Measurements from ENCODE around the gene ADNP2. TPM values are rescaled to one million over a fixed set of nuclear protein-coding genes. Genes with fewer than 3 reads are reported as not detected.

ADNP2 gene
- total RNA-seq, 4 donors from 2014 or later, result 10.4 to 16.6 (median 12.9) TPM

DNA sequence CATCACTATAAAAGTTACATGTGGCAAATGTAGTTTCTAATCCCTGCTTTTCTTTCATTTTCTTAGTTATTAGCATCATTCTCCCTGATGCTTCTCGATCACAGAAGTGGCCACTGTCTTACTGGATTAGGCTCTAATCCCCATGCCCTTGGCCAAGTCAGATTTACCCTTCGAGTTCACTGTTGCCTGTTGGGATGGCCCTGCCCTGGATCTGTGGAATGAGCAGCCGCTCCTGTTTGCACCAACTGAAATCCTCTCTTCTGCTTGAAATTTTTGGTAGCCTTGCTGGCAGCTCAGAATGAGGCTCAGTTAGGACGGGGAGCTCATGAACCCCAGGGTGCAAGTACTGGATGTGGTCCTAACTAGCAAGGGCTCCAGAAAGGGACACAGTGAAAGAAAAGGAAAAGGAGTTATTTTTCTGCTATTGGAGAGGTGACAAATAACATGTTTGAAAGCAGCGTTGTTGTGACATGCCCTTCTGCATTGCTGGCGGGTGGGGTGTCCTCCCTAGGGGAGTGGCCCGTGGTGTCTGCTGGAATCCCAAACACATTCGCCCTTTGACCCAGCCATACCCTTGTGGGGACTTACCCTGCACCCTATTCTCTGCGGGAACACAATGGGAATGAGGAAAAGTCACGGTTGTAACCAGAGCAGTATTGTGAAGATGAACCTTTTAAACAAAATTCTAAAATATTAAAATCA, 40.3 kb upstream of the ADNP2 start:
- Histone ChIP-seq H3K9me3 (no peaks in the 10 kb centered on the region), H3K4me1 (peaks cover 0 to 16% (median 0%) of the 10 kb centered on the region in 3 donors), H3K27ac (peak overlapping the region in 1 of 4 donors; percentile 7), H3K36me3 (no peaks in the 10 kb centered on the region), H3K27me3 (no peaks in the 10 kb centered on the region), H3K4me3 (no peak overlapping the region)
- intact Hi-C loops (cut with DNase I), result no loop called here
- 35 to 48% methylated on average over 10 of the region's 10 CpGs for WGBS, 2 donors
- TF ChIP-seq CTCF (IDR thresholded peaks at IDR 0.05) (no peak), POLR2A (IDR thresholded peaks at IDR 0.05) (no peak)
- DNase-seq, result no peak

DNA sequence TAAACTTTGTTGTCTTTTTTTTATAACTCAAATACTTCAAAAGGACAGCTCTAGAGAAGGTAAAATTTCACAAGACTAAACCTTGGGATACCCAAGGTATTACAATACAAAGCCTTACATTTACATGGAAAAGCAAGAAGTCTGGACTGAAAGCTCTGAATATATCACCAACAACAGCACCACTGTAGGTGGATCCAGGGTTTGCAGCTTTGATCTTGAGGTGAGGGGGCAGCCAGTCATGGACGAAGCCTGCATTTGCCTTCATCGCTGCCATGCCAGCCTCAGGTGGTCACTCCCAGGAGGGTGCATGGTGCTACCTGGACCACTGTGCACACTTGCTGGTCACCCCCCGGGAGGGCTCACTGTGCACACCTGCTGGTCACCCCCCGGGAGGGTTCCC, 38.2 kb upstream of the ADNP2 start:
- TF ChIP-seq CTCF (IDR thresholded peaks at IDR 0.05) (no peak), POLR2A (IDR thresholded peaks at IDR 0.05) (no peak)
- no peaks in the 10 kb centered on the region for H3K27me3 ChIP-seq
- intact Hi-C loops (cut with DNase I), result no loop called here
- no peak overlapping the region for H3K27ac ChIP-seq
- WGBS, 2 donors, result 92 to 93% methylated on average over 2 of the region's 4 CpGs
- H3K36me3 ChIP-seq, result no peaks in the 10 kb centered on the region
- H3K4me3 ChIP-seq, result no peak overlapping the region
- no peak for DNase-seq
- no peaks in the 10 kb centered on the region for H3K9me3 ChIP-seq
- peaks cover 0 to 16% (median 0%) of the 10 kb centered on the region in 3 donors for H3K4me1 ChIP-seq

DNA sequence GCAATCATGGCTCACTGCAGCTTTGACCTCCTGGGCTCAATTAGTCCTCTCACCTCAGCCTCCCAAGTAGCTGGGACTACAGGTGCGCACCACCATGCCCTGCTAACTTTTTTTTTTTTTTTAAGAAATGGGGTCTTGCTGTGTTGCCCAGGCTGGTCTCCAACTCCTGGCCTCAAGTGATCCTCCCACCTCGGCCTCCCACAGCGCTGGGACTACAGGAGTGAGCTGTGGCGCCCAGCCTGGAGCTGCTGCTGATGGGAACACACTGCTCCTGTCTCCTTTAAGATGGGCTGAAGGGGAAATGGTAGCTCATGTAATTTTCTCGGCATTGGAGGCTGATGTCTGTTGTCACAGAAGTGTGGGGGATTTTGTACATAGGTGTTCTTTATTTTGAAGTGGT, 34.9 kb upstream of the ADNP2 start:
- WGBS, 2 donors, result 88 to 100% methylated on average over 3 to 5 of the region's 5 CpGs
- TF ChIP-seq POLR2A (IDR thresholded peaks at IDR 0.05) (no peak), CTCF (IDR thresholded peaks at IDR 0.05) (no peak)
- H3K27me3 ChIP-seq, result no peaks in the 10 kb centered on the region
- no peak for DNase-seq
- intact Hi-C loops (cut with DNase I), result no loop called here
- no peak overlapping the region for H3K27ac ChIP-seq
- no peaks in the 10 kb centered on the region for H3K9me3 ChIP-seq
- H3K4me1 ChIP-seq, result peaks cover 0 to 1% (median 0%) of the 10 kb centered on the region in 3 donors
- no peaks in the 10 kb centered on the region for H3K36me3 ChIP-seq
- H3K4me3 ChIP-seq, result no peak overlapping the region

DNA sequence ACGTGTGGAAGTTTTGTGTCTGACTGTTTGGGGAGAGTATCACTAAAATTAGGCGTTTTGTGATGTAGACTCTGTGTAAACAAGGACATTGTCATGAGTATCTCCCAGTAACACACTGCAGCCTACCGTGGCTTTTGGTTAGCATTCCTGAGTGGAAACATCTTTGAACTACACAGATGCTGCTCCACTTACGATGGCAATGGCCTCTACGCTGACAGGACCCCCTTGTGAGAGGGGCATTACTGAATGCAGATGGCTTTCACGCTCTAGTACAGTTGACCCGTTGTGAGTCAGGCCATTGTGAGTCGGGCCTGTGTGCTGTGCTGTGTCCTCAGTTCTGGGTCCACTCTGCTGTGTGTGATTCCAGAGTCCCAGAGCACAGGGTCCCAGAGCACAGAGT, 34.4 kb upstream of the ADNP2 start:
- Histone ChIP-seq H3K4me1 (no peaks in the 10 kb centered on the region), H3K4me3 (no peak overlapping the region), H3K9me3 (no peaks in the 10 kb centered on the region), H3K27ac (no peak overlapping the region), H3K36me3 (no peaks in the 10 kb centered on the region), H3K27me3 (no peaks in the 10 kb centered on the region)
- no peak for TF ChIP-seq CTCF (IDR thresholded peaks at IDR 0.05)
- no peak for TF ChIP-seq POLR2A (IDR thresholded peaks at IDR 0.05)
- DNase-seq, result no peak
- intact Hi-C loops (cut with DNase I), result no loop called here
- 84 to 85% methylated on average over 3 to 8 of the region's 8 CpGs for WGBS, 2 donors

GRCh38 chr18:80075940-80076339, 33.1 kb upstream of the ADNP2 start:
- TF ChIP-seq CTCF (IDR thresholded peaks at IDR 0.05), result no peak
- TF ChIP-seq POLR2A (IDR thresholded peaks at IDR 0.05), result no peak
- H3K36me3 ChIP-seq, result no peaks in the 10 kb centered on the region
- no peak overlapping the region for H3K27ac ChIP-seq
- WGBS, 2 donors, result 94 to 100% methylated on average over 3 to 4 of the region's 7 CpGs
- DNase-seq, result no peak
- intact Hi-C loops (cut with DNase I), result no loop called here
- no peaks in the 10 kb centered on the region for H3K4me1 ChIP-seq
- H3K9me3 ChIP-seq, result no peaks in the 10 kb centered on the region
- H3K27me3 ChIP-seq, result no peaks in the 10 kb centered on the region
- no peak overlapping the region for H3K4me3 ChIP-seq
